WTC11 (cell line): Measurements from ENCODE around the gene SFXN1. TPM values are rescaled to one million over a fixed set of nuclear protein-coding genes. Genes with fewer than 3 reads are reported as not detected.
"Not testable (repeated sequence)": the region's sequence is repeated elsewhere in the genome, so short reads cannot be mapped to it uniquely, and the experiment has no call there.

Experiments used
- ATAC-seq: fragments of 200-7000 bp; cut with Tn5 transposase; 2 replicates; pipeline ENCODE4 v1.10.0; 2021; ENCODE audit warnings: mild to moderate bottlenecking, moderate library complexity
- CTCF ChIA-PET: fragments of 300-600 bp; sonication (Branson Sonifier 250); formaldehyde crosslinking; loops from one replicate; lab custom pipeline; 2021; ENCODE audit warnings: antibody characterized with exemption; lab: Charles Lee
- POLR2A ChIA-PET: fragments of 350-600 bp; sonication (Branson Sonifier 250); formaldehyde crosslinking; loops from one replicate; lab custom pipeline; 2021; ENCODE audit warnings: antibody characterized with exemption; lab: Charles Lee
- DNase-seq: peaks from one replicate; pipeline ENCODE4 v3.0.0; 2021; ENCODE audit warnings: low spot score
- H3K27ac Mint-ChIP-seq: 2 replicates; pipeline ENCODE4 v1.8.0; 2021; ENCODE audit warnings: mixed read lengths
- H3K27me3 Mint-ChIP-seq: 2 replicates; pipeline ENCODE4 v1.8.0; 2021; ENCODE audit warnings: low read depth, mild to moderate bottlenecking, moderate library complexity, mixed read lengths
- H3K36me3 Mint-ChIP-seq: 2 replicates; pipeline ENCODE4 v1.8.0; 2021; ENCODE audit warnings: mixed read lengths
- H3K4me1 Mint-ChIP-seq: 2 replicates; pipeline ENCODE4 v1.8.0; 2022; ENCODE audit warnings: mixed read lengths
- H3K4me3 Mint-ChIP-seq: 2 replicates; pipeline ENCODE4 v1.8.0; 2021; ENCODE audit warnings: mild to moderate bottlenecking, moderate library complexity, mixed read lengths
- H3K9me3 Mint-ChIP-seq: 2 replicates; pipeline ENCODE4 v1.8.0; 2021; ENCODE audit warnings: mixed read lengths
- AR ChIP-seq: fragments of 250-450 bp; sonication (Bioruptor Pico); IDR thresholded peaks from 2 replicates; pipeline ENCODE4 v1.9.0; 2021; ENCODE audit warnings: mild to moderate bottlenecking
- ARID4B ChIP-seq: sonication (generic); formaldehyde crosslinking; IDR thresholded peaks from 2 replicates; pipeline ENCODE4 v1.8.0; 2023; ENCODE audit warnings: missing genetic modification reagents, mild to moderate bottlenecking, borderline replicate concordance
- ATF1 ChIP-seq: sonication (generic); formaldehyde crosslinking; IDR thresholded peaks from 2 replicates; pipeline ENCODE4 v1.8.1; 2023; ENCODE audit warnings: mild to moderate bottlenecking, moderate library complexity, missing genetic modification reagents
- E2F1 ChIP-seq: sonication (generic); formaldehyde crosslinking; IDR thresholded peaks from 2 replicates; pipeline ENCODE4 v1.8.0; 2022; ENCODE audit warnings: mild to moderate bottlenecking, missing genetic modification reagents
- ETV6 ChIP-seq: sonication (generic); formaldehyde crosslinking; IDR thresholded peaks from 2 replicates; pipeline ENCODE4 v1.8.1; 2022; ENCODE audit warnings: mild to moderate bottlenecking, missing genetic modification reagents
- FOXJ3 ChIP-seq: sonication (generic); formaldehyde crosslinking; IDR thresholded peaks from 2 replicates; pipeline ENCODE4 v1.9.0; 2021; ENCODE audit warnings: missing genetic modification reagents, mild to moderate bottlenecking, borderline replicate concordance
- GABPB1 ChIP-seq: sonication (generic); formaldehyde crosslinking; IDR thresholded peaks from 2 replicates; pipeline ENCODE4 v1.8.1; 2023; ENCODE audit warnings: mild to moderate bottlenecking, missing genetic modification reagents
- NFYB ChIP-seq: sonication (generic); formaldehyde crosslinking; conservative IDR thresholded peaks from 2 replicates; pipeline ENCODE4 v1.8.0; 2022; ENCODE audit warnings: low read depth, missing genetic modification reagents
- NR2C2 ChIP-seq: sonication (generic); formaldehyde crosslinking; IDR thresholded peaks from 2 replicates; pipeline ENCODE4 v1.8.0; 2022; ENCODE audit warnings: mild to moderate bottlenecking, missing genetic modification reagents
- RELA ChIP-seq: sonication (generic); formaldehyde crosslinking; IDR thresholded peaks from 2 replicates; pipeline ENCODE4 v1.8.1; 2022; ENCODE audit warnings: missing genetic modification reagents, mild to moderate bottlenecking, borderline replicate concordance
- RORB ChIP-seq: fragments of 250-450 bp; sonication (Bioruptor Pico); IDR thresholded peaks from 2 replicates; pipeline ENCODE4 v1.9.0; 2021; ENCODE audit warnings: mild to moderate bottlenecking
- SOX15 ChIP-seq: fragments of 250-450 bp; sonication (Bioruptor Pico); IDR thresholded peaks from 2 replicates; pipeline ENCODE4 v1.9.0; 2021; ENCODE audit warnings: mild to moderate bottlenecking
- TEAD4 ChIP-seq: sonication (generic); formaldehyde crosslinking; IDR thresholded peaks from 2 replicates; pipeline ENCODE4 v1.8.0; 2022; ENCODE audit warnings: mild to moderate bottlenecking, missing genetic modification reagents
- TP53 ChIP-seq: sonication (generic); formaldehyde crosslinking; IDR thresholded peaks from 2 replicates; pipeline ENCODE4 v1.8.1; 2023; ENCODE audit warnings: mild to moderate bottlenecking, missing genetic modification reagents
- USF1 ChIP-seq: sonication (generic); formaldehyde crosslinking; IDR thresholded peaks from 2 replicates; pipeline ENCODE4 v1.8.0; 2022; ENCODE audit warnings: mild to moderate bottlenecking, missing genetic modification reagents
- ZNF263 ChIP-seq: sonication (generic); formaldehyde crosslinking; IDR thresholded peaks from 2 replicates; pipeline ENCODE4 v1.8.1; 2022; ENCODE audit warnings: low read depth, mild to moderate bottlenecking, moderate library complexity, missing genetic modification reagents
- ZNF396 ChIP-seq: fragments of 250-450 bp; sonication (Bioruptor Pico); IDR thresholded peaks from 2 replicates; pipeline ENCODE4 v1.8.0; 2021; ENCODE audit warnings: mild to moderate bottlenecking, moderate library complexity, borderline replicate concordance
- total RNA-seq: library from RNA; stranded (reverse); gene quantifications from 3 replicates; pipeline ENCODE4 v1.2.3, GENCODE V29; 2021
- TF ChIP-seq, protein P1 (sequence below): fragments of 250-450 bp; sonication (Bioruptor Pico); IDR thresholded peaks from 2 replicates; pipeline ENCODE4 v1.8.0; 2021; ENCODE audit warnings: mild to moderate bottlenecking

The SFXN1 gene
- total RNA-seq, 1 experiment from 2014 or later: 82.9 TPM

DNA sequence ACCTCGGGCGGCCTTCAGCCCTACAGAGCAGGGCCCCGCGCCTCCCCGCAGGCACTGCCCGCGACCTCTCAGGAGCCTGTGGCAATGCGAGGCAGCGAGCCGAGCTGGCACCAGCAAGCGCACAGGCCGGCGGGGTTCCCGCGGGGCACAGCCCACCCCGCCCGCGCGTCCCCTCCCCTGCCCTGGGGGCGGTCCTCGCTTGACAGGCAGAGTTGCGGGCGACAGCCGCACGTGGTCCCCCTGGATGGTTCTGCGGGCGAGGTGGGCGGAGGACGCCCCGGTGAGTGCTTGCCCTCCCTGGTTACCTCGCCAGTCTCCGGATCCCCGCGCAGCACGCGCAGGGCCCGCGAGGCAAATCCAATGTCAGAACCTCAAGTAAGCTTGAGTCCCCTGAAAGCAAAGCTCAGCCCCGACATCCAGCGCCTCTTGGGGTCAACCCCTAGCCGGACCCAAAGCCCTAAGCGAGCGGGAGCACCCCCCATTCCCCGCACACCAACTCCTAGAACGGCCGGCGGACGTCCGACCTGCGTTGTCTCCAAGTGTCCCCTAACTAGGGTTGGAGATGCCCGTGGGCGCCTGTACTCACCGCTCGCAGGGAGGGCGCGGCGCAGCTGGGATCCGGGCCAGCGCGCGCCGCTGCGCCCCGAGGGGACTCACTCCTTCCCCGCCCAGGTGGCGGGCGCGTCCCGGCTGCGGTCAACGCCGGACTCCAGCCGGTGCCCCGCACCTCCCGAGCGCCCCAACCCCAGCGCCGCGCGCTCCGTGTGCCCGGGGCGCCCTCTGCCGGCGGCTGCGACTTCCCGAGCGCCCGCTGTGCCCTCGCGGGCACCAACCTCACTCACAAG is 34.1 kb upstream of the SFXN1 start, which contains the start of gene DRD1 (continued):
- no peak for TF ChIP-seq ARID4B (CRISPR knock-in tag)
- no peak for TF ChIP-seq SOX15 (CRISPR knock-in tag)
- peak; percentile 56; the same call in 1 of the 2 replicates for TF ChIP-seq USF1 (CRISPR knock-in tag)

GRCh38 chr5:175444905-175445456 is 33.4 kb upstream of the SFXN1 start:
- POLR2A ChIA-PET: no interaction called here
- peaks cover 31% of the 10 kb centered on the region for H3K4me1 Mint-ChIP-seq
- DNase-seq: peak; percentile 33
- no peaks in the 10 kb centered on the region for H3K36me3 Mint-ChIP-seq
- H3K27me3 Mint-ChIP-seq: peaks cover 63% of the 10 kb centered on the region
- CTCF ChIA-PET: interaction anchor here (0.6 to 1.4 kb wide), 6 partner anchors 19 to 509 kb away, joined by 3 to 9 read pairs (median 4); no protein-coding TSS in a partner anchor
- H3K9me3 Mint-ChIP-seq: no peaks in the 10 kb centered on the region
- TF ChIP-seq NFYB (CRISPR knock-in tag): no peak
- ATAC-seq: peak; percentile 7
- H3K27ac Mint-ChIP-seq: no peak overlapping the region
- H3K4me3 Mint-ChIP-seq: peak overlapping the region; percentile 71

- CTCF ChIA-PET, H3K36me3 Mint-ChIP-seq, ATAC-seq: not testable (repeated sequence)
Observed at GRCh38 chr5:175446378-175446777, 32.0 kb upstream of the SFXN1 start.

DNA sequence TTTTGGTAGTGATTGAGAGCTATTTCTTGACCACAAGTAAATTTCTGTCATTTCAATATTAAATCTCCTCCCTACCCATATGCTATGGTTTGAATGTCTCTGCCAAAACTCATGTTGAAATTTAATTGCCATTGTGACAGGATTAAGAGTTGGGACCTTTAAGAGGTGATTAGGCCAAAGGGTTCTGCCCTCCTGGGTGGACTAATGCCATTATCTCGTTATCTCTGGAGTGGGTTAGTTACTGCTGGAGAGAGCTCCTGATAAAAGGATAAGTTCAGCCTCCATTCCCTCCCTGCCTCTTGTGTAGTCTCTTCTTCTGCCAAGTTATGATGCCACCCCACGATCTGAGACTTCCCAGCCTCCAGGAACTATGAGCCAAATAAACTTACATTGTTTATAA is 30.8 kb upstream of the SFXN1 start:
- Mint-ChIP-seq H3K4me1 (peaks cover 22% of the 10 kb centered on the region), H3K36me3 (no peaks in the 10 kb centered on the region), H3K9me3 (no peaks in the 10 kb centered on the region), H3K4me3 (no peak overlapping the region), H3K27me3 (peaks cover 49% of the 10 kb centered on the region), H3K27ac (no peak overlapping the region)
- ATAC-seq (no peak), DNase-seq (no peak)
- ChIA-PET CTCF (interaction anchor here (1.2 to 1.7 kb wide), 2 partner anchors 11 to 17 kb away, joined by 4 to 10 read pairs; no protein-coding TSS in a partner anchor), POLR2A (no interaction called here)
- TF ChIP-seq AR: no peak
- TF ChIP-seq, protein P1, sequence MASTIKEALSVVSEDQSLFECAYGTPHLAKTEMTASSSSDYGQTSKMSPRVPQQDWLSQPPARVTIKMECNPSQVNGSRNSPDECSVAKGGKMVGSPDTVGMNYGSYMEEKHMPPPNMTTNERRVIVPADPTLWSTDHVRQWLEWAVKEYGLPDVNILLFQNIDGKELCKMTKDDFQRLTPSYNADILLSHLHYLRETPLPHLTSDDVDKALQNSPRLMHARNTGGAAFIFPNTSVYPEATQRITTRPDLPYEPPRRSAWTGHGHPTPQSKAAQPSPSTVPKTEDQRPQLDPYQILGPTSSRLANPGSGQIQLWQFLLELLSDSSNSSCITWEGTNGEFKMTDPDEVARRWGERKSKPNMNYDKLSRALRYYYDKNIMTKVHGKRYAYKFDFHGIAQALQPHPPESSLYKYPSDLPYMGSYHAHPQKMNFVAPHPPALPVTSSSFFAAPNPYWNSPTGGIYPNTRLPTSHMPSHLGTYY (CRISPR knock-in tag): no peak
- no peak for TF ChIP-seq RELA (CRISPR knock-in tag)
- no peak for TF ChIP-seq TEAD4 (CRISPR knock-in tag)
- no peak for TF ChIP-seq E2F1 (CRISPR knock-in tag)
- no peak for TF ChIP-seq RORB (CRISPR knock-in tag)
- no peak for TF ChIP-seq GABPB1 (CRISPR knock-in tag)
- no peak for TF ChIP-seq ATF1 (CRISPR knock-in tag)
- TF ChIP-seq NR2C2 (CRISPR knock-in tag): no peak
- TF ChIP-seq FOXJ3 (CRISPR knock-in tag): no peak
- TF ChIP-seq ZNF396 (CRISPR knock-in tag): no peak
- no peak for TF ChIP-seq ETV6 (CRISPR knock-in tag)
- TF ChIP-seq ZNF263 (CRISPR knock-in tag): no peak
- no peak for TF ChIP-seq TP53 (CRISPR knock-in tag)

More at GRCh38 chr5:175446378-175446777, 32.0 kb upstream of the SFXN1 start:
- POLR2A ChIA-PET, DNase-seq, H3K4me3 Mint-ChIP-seq, H3K9me3 Mint-ChIP-seq, H3K27ac Mint-ChIP-seq: not testable (repeated sequence)
- H3K27me3 Mint-ChIP-seq: peaks cover 61% of the 10 kb centered on the region
- H3K4me1 Mint-ChIP-seq: peaks cover 22% of the 10 kb centered on the region
